GM19023 (cell line): ENCODE data around the gene OSBPL8.
"Not testable (repeated sequence)": the region's sequence is repeated elsewhere in the genome, so short reads cannot be mapped to it uniquely, and the experiment has no call there.

ENCODE experiments used
- ATAC-seq: cut with Tn5 transposase; IDR thresholded peaks from one replicate; pipeline ENCODE4 v1.9.1; 2021; ENCODE audit warnings: mild to moderate bottlenecking, moderate library complexity; ENCODE audit not compliant: unreplicated experiment

Gene OSBPL8

GRCh38 chr12:76422543-76423438 lies 136.8 kb downstream of the OSBPL8 start:
- ATAC-seq: no peak

DNA sequence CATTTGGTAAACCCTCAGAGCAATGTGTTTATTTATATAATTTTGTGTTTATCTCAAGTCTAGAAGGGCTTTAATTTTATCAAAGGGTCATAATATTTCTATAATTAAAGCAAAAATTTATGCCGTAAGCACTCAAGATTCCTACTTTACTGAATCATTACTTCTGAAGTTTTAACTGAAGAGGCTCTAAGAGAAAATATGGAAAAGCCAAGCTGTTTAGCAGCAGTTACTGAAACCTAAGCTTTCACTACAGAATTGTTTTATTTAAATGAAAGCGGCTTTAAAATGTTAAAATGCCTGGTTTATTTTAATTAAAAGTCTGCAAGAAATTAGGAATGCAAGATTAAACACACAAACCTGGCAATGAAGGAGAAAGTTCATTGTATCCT lies 137.4 kb downstream of the OSBPL8 start:
- ATAC-seq: no peak

DNA sequence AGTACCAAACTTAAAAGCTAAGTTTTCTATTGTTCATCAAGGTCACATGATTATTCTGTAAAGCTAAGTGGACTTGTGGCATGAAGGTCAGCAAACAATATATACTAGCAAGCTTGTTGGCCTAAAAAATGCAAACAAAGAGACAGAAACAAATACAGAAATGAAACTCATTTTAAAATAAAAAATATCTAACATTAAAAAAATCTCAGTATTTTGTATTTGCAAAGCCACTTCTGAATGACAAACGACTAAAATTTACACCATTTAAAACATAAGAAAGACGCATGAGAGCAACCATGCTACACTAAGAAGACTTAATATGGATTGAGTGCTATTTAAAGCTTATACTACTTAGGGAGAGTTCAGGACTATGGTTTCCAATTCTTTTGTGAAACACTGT lies 138.5 kb downstream of the OSBPL8 start:
- ATAC-seq: no peak

DNA sequence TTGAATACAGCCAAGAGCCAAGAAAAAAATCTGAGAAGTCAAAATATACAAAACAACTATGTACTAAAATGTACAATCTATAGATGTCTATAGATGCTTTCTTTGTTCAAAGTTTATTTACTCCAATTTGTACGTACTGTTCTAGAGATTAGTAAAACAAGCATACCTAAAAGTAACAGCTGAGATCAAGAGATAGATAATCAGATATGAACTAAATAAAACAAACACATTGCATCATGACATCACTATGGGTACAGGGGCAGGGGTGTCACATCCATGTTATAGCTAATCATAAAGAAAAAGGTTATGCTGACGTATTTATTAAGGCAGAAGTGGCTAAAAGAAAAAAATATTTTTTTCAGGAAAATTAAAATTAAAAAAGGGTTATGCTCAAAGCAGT lies 139.3 kb downstream of the OSBPL8 start:
- no peak for ATAC-seq

DNA sequence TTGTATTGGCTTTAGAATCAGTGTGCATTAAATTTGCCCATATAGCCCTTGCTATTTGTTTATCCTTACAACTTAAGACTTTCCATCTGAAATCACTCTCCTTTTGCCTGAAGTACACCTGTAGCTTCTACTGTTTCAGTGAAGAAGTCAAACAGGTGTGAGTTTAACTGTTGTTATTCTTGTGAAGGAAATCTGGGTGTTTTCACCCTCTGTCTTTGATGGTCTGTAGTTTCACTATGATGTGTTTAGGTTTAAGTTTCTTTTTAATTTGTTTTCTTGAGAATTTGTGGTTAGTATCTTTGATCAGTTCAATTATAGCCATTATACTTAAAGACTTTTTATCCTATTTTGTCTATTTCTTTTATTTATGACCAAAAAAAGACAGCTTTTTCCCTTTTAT lies 142.5 kb downstream of the OSBPL8 start:
- peak; percentile 69 for ATAC-seq

DNA sequence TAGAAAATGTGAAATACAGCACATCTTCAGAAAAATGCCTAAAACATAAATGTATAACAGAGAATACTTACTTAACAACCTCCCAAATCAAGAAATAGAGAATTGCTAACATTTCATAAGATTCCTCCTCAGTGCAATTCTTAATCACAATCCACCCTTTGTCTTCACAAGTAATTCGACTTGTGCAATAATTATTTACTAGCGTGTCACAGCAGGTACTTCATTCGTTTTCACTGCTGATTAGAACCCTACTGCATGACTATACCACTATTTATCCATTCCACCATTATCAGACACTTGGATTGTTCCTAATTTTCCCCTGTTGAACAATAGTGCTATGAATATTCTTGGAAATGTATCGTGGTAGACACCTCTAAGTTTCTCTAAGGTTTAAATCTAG lies 146.4 kb downstream of the OSBPL8 start:
- ATAC-seq: no peak

GRCh38 chr12:76410781-76411180 lies 148.8 kb downstream of the OSBPL8 start:
- no peak for ATAC-seq

DNA sequence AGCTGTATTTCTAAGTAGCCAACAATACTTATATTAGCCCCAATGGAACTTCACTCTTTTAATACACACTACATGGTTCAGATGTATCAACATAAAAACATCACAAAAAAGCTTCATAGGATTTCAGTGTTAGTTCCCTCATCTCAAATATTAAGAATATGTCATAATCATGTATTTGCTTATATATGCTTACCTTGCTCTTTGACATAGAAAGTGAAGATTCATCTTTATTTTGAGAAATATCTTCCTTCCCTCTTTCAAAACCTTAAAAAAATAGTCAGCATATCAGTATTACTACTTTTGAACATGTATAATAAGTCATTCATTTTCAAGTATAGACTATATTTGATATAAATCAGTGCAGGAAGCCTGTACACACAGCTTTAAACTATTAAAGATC lies 149.2 kb downstream of the OSBPL8 start:
- no peak for ATAC-seq

- ATAC-seq: no peak
Observed at GRCh38 chr12:76409074-76409473, 150.5 kb downstream of the OSBPL8 start.

DNA sequence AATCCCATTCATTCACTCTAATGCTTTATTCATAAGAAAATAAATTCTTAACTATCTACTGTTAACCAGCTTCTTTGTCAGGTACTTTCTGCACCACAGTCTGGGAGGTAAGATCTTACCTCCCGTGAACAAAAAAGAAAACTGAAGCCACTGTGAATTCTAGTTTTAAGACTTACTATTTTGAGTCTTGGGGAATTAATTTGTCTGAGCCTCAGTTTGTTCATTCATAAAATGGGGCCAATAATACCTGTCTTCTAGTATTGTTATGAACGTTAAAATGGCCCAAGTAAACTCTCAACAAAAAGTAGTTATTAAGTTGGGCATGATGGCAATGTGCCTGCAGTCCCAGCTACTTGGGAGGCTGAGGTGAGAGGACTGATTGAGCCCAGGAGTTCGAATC lies 151.9 kb downstream of the OSBPL8 start:
- ATAC-seq: no peak

GRCh38 chr12:76402259-76402658 lies 157.3 kb downstream of the OSBPL8 start:
- no peak for ATAC-seq

DNA sequence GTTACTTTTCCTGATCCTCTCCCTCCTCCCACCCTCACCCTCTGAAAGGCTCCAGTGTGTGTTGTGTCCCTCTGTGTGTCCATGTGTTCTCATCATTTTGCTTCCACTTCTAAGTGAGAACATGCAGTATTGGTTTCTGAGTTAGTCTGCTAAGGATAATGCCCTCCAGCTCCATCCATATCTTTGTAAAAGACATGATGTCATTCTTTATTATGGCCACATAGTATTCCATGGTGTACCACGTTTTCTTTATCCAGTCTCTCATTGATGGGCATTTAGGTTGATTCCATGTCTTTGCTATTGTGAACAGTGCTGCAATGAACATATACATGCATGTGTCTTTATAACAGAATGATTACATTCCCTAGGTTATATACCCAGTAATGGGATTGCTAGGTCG lies 159.4 kb downstream of the OSBPL8 start:
- no peak for ATAC-seq

DNA sequence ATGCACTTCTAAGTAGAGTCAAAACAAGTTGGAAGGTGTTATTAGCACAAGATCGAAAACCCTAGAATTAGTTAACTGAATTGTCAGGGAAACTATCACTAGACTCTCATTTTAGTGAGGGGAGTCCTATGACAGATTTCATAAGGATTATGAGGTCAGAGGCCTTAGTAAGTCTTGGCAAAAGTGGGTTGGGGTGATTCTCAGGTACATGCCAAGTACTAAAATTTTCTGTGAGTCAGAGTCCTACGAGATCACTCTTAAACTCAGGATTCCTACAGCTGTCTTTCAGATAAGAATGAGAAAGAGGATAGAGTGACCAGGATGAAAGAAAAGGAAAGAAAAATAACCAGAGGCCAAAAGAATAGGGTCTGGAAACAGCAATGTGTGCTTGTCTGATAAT lies 160.5 kb downstream of the OSBPL8 start:
- no peak for ATAC-seq

- ATAC-seq: no peak
Observed at GRCh38 chr12:76398106-76398505, 161.5 kb downstream of the OSBPL8 start.

GRCh38 chr12:76391461-76391860 lies 168.1 kb downstream of the OSBPL8 start:
- no peak for ATAC-seq

DNA sequence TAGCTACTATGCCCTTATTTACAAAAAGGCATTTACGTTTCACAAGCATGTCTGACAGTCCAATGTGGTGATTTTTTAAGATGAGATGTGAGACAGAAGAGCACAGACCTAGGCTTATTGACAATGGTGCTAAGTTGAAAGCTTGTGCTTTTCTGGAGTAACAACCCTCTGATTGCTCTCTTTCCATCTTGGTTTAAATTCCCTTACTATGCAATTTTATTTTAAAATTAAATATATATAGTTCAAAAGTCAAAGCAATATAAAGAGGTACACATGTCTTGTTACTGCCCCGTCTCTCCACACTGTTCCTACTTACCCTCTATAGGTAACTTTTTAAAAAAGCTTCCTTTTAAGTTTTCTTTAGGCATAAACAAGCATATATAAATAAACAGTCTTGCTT lies 172.0 kb downstream of the OSBPL8 start:
- no peak for ATAC-seq

DNA sequence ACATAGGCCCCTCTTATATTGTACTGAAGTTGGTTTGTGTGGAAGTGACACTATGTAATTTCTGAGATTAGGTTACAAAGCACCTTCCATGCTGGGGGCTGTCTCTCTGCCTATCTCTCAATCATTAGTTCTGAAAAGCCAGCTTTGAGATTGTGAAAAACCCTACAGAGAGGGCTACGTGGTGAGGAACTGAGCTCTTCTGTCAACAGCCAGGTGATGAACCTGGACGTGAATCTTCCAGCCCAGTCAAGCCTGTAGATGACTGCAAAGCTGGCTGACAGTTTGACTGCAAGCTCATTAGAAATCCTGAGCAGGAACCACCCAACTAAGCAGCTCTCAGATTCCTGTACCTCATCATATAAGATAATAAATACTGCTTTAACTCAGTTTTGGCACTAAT lies 175.0 kb downstream of the OSBPL8 start:
- no peak for ATAC-seq

- no peak for ATAC-seq
Observed at GRCh38 chr12:76383988-76384387, 175.6 kb downstream of the OSBPL8 start.

DNA sequence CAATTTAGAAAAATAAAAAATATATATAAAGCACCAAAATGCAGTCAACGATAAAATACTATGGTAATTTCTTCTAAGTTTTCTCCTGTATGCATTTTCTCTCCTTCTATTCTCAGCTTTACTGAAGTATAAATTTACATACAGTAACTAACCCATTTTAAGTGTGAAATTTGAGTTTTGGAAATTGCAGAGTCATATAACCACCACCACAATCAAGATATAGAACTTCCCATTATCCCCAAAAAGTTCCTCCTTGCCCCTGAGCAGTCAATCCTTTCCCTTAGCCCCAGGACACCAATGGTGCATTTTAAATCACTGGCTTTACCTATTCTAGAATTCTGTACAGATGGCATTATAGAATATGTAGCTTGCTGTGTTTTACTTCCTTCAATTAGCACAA lies 180.3 kb downstream of the OSBPL8 start:
- no peak for ATAC-seq

- not testable (repeated sequence) for ATAC-seq
Observed at GRCh38 chr12:76376876-76377275, 182.7 kb downstream of the OSBPL8 start.

- no peak for ATAC-seq
Observed at GRCh38 chr12:76375939-76376338, 183.6 kb downstream of the OSBPL8 start.

DNA sequence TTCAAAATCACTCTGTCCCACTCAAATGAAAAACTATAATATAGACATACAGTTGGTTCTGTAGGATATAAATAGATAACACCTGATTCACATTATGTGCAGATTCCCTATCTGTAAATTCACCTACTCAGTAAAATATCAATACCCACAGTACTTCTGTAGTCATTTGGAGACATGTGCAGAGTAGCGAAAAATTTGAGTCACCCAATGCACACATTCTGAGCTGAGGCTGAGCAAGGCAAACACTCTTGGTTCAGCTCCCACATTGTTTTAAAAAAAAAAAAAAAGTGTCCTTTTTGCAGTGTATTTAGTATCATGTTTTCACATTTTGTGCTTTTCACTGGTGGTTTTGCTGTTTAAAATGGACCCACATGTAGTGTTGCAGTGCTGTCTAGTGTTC lies 184.1 kb downstream of the OSBPL8 start:
- ATAC-seq: no peak
